AG10803 (cell line): ENCODE results near the gene GGTLC2.
"Not testable (repeated sequence)": the region's sequence is repeated elsewhere in the genome, so short reads cannot be mapped to it uniquely, and the experiment has no call there.

ENCODE experiments used
- DNase-seq: peaks from one replicate; pipeline ENCODE4 v3.0.0; 2010; ENCODE audit warnings: low read depth
- H3K4me3 ChIP-seq: 2 replicates; pipeline ENCODE4 v1.5.1; 2011; ENCODE audit warnings: mild to moderate bottlenecking, low read length, control low read depth
- TF ChIP-seq, protein P1 (sequence below): conservative IDR thresholded peaks from 2 replicates; pipeline ENCODE4 v1.5.1; 2011; ENCODE audit warnings: mild to moderate bottlenecking, low read length, control low read depth, inconsistent platforms

The GGTLC2 gene

GRCh38 chr22:22644314-22644713 is at the start of gene GGTLC2:
TSS of gene GGTLC2 (plus strand) at chr22:22644614. CDS start at chr22:22646346, 1,732 bp downstream.
- not testable (repeated sequence) for DNase-seq, H3K4me3 ChIP-seq

DNA sequence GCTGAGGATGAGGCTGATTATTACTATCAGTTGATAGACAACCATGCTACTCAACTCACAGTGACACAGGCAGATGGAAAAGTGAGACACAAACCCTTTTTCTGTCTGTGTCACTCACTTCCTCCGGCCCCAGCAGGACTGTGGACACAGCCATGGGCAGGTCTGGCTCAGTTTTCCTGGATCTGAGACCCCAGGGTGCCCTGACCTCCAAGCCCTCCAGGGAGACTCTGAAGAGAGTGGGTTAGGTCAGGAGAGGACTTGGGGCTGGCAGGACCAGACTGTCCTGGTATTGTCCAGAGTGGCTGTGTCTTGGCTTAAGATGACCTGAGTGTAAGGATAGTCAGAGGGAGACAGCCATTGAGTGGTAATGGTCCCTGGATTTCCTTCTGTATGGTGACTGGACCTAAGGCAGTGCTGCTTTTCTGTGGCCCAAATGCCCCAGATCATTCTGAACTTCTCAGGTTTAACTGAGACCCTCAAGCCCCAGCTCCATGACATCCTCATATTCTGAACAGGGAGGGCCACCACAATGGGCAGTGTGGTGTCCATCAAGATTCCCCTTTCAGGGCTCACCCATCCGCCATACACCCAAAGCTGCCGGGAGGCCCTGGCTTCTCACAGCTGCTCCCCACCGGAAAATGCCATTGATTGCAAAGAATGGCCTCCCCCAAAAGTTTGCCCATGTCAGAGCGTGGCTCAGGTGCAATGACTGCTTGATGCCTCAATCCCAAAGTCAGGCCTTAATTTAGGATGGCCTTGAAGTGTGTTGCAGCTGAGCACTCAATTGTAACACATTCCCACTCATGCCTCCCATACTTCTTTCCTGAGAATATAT is 49.2 kb upstream of the GGTLC2 start:
- no peak for DNase-seq
- TF ChIP-seq, protein P1, sequence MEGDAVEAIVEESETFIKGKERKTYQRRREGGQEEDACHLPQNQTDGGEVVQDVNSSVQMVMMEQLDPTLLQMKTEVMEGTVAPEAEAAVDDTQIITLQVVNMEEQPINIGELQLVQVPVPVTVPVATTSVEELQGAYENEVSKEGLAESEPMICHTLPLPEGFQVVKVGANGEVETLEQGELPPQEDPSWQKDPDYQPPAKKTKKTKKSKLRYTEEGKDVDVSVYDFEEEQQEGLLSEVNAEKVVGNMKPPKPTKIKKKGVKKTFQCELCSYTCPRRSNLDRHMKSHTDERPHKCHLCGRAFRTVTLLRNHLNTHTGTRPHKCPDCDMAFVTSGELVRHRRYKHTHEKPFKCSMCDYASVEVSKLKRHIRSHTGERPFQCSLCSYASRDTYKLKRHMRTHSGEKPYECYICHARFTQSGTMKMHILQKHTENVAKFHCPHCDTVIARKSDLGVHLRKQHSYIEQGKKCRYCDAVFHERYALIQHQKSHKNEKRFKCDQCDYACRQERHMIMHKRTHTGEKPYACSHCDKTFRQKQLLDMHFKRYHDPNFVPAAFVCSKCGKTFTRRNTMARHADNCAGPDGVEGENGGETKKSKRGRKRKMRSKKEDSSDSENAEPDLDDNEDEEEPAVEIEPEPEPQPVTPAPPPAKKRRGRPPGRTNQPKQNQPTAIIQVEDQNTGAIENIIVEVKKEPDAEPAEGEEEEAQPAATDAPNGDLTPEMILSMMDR = no peak
- no peak overlapping the region for H3K4me3 ChIP-seq

- no peak for DNase-seq
- no peak overlapping the region for H3K4me3 ChIP-seq
- TF ChIP-seq, protein P1 = no peak
These were observed 46.3 kb upstream of the GGTLC2 start for GRCh38 chr22:22598144-22598543.

DNA sequence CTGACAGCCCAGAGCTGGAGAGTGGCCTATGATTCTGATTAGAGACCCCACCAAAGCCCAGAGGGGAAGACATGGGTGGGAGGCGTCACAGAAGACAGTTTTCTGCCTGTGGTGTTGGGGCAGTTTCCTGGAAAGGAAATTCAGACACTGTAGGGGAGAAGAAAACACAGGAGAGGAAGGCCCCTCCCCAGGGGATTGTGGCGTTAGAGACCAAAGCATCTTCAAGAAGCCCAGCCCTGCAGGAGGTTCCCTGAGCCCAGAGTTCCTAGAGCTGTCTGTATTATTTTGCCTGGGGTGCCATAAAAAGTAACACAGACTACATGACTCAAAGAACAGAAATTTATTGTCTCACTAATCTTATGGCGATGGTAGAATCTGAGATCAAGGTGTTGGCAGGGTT is 45.2 kb upstream of the GGTLC2 start:
- TF ChIP-seq, protein P1 = no peak
- no peak for DNase-seq
- no peak overlapping the region for H3K4me3 ChIP-seq

DNA sequence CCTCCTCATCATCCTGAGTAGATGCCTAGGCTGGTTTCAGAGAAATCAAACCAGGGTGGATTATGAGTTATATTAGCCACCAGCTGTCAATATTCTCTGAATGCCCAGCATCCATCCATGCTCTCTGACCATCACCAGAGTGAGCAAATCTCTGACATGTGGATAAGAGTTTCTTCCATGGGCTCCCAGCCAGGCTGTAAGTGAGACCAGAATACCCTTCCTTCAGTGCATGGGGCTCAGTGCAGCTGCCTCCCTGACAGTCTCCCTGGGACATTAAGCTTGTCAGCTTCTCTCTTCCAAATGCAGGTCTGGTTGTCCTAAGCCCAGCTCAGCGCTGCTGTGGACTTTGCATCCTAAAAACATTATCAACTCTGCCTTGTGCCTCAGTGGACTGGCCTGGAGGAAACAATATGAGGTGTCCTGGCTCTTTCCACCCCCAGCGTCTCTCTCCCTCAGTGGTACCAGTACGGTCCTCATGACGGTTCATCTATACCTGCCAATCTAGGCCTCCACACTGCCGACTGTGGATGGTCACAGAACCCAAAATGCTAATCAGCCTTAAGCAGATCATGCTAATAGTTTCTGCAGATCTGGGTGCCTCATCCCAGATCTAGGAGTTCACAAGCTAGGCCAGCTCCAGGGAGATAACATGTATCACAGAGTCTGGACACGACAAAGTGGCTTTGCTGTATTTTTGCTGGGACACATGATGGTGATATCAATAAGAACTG is 43.7 kb upstream of the GGTLC2 start:
- TF ChIP-seq, protein P1 = no peak
- DNase-seq = no peak
- H3K4me3 ChIP-seq = no peak overlapping the region

GRCh38 chr22:22603470-22603947 is 40.9 kb upstream of the GGTLC2 start:
- H3K4me3 ChIP-seq = no peak overlapping the region
- DNase-seq = no peak
- TF ChIP-seq, protein P1 = no peak

DNA sequence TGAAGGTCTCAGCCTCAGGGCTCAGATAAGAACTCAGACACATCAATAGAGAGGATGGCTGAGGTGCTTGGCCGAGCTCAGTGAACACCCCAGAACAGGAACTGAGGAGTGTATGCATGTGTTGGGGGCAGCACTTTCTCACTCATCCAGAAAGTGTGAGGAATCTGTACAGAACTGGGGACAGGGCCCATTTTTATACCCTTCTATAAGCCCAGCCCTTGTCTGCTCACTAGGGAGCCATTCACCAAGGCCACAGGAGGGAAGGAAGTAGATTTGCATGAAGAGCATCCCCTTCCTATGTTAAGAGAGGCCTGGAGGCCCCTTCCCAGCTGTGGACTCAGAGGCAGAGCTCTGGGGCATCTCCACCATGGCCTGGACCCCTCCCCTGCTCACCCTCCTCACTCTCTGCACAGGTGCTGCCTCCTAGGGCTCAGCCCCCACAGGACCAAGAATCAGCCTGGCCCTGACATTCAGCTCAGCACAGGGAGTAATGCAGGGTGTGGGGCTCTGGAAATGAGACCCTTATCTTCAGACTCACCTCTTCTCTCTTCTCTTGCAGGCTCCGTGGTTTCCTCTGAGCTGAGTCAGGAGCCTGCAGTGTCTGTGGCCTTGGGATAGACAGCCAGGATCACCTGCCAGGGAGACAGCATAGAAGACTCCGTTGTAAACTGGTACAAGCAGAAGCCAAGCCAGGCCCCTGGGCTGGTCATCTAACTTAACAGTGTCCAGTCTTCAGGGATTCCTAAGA is 39.9 kb upstream of the GGTLC2 start:
- no peak overlapping the region for H3K4me3 ChIP-seq
- TF ChIP-seq, protein P1 = no peak
- no peak for DNase-seq
